B cell (primary cell): ENCODE measurements around the gene HEPACAM2. TPM values are rescaled to one million over a fixed set of nuclear protein-coding genes. Genes with fewer than 3 reads are reported as not detected.
A peak's percentile ranks its signal among the peaks of the same experiment; 100 is the strongest.

Source experiments
- ATAC-seq: fragments of 200-7000 bp; cut with Tn5 transposase; one replicate; pipeline ENCODE4 v1.10.0; 2021; ENCODE audit warnings: low read depth, mild to moderate bottlenecking, moderate number of reproducible peaks, moderate library complexity
- CTCF ChIA-PET: fragments of 350-600 bp; sonication (Branson Sonifier 250); formaldehyde crosslinking; loops from one replicate; lab custom pipeline; 2021; ENCODE audit warnings: antibody characterized with exemption, inconsistent platforms; lab: Charles Lee
- POLR2A ChIA-PET: fragments of 350-600 bp; sonication (Branson Sonifier 250); formaldehyde crosslinking; loops from one replicate; lab custom pipeline; 2021; ENCODE audit warnings: antibody characterized with exemption; lab: Charles Lee
- DNase-seq: peaks from one replicate; pipeline ENCODE4 v3.0.0; 2013
- H2AFZ ChIP-seq: 2 replicates; pipeline ENCODE4 v1.6.1; 2012; ENCODE audit warnings: mild to moderate bottlenecking, low read depth, low read length; ENCODE audit not compliant: insufficient read depth, poor library complexity, severe bottlenecking
- H3K27ac ChIP-seq, 2 donors: 1 replicate in 1 of 2; 2 replicates in 1 of 2; pipeline ENCODE4 v1.5.1; 2012 to 2013; ENCODE audit warnings: low read length in 2 of 2, mild to moderate bottlenecking in 2 of 2, moderate library complexity in 1 of 2
- H3K27me3 ChIP-seq, 4 experiments: fragments of 200-600 bp in 1 of 4; sonication (generic) in 1 of 4; replicated peaks in 1 of 4; 1 replicate in 2 of 4; 2 replicates in 2 of 4; pipeline versions ENCODE4 v1.6.1 to v1.7.0; 2013 to 2016; ENCODE audit warnings: low read length in 3 of 4, mild to moderate bottlenecking in 2 of 4, mixed read lengths in 1 of 4, moderate library complexity in 1 of 4; ENCODE audit not compliant: insufficient read depth in 4 of 4, control insufficient read depth in 3 of 4; ENCODE audit errors: control extremely low read depth in 1 of 4
- H3K36me3 ChIP-seq, 2 experiments: replicated peaks in 1 of 2; 1 replicate in 1 of 2; 2 replicates in 1 of 2; pipeline versions ENCODE4 v1.6.1 to v1.7.1; 2013; ENCODE audit warnings: low read length in 1 of 2; ENCODE audit not compliant: insufficient read depth in 2 of 2, control insufficient read depth in 1 of 2; ENCODE audit errors: control extremely low read depth in 1 of 2, extremely low read depth in 1 of 2
- H3K4me1 ChIP-seq, 2 donors: fragments of 200-600 bp in 1 of 2; sonication (generic) in 1 of 2; 1 replicate in 1 of 2; 2 replicates in 1 of 2; pipeline versions ENCODE4 v1.5.1 to v1.6.1; 2013 to 2017; ENCODE audit warnings: low read length in 2 of 2; ENCODE audit not compliant: control insufficient read depth in 2 of 2, insufficient read depth in 2 of 2
- H3K4me2 ChIP-seq: replicated peaks from 2 replicates; pipeline ENCODE3; 2012; ENCODE audit warnings: mild to moderate bottlenecking, low read depth, low read length; ENCODE audit not compliant: poor library complexity, severe bottlenecking
- H3K4me3 ChIP-seq, 5 experiments: fragments of 200-600 bp in 1 of 5; sonication (generic) in 1 of 5; 1 replicate in 3 of 5; 2 replicates in 2 of 5; pipeline versions ENCODE4 v1.5.1 to v1.7.0; 2011 to 2016; ENCODE audit warnings: low read length in 4 of 5, mild to moderate bottlenecking in 4 of 5, low read depth in 2 of 5, control low read depth in 1 of 5, moderate library complexity in 1 of 5; ENCODE audit not compliant: insufficient read depth in 1 of 5; ENCODE audit errors: control extremely low read depth in 1 of 5, extremely low read depth in 1 of 5
- H3K79me2 ChIP-seq: fragments of 200-600 bp; sonication (generic); one replicate; pipeline ENCODE4 v1.6.0; 2016; ENCODE audit warnings: low read length; ENCODE audit not compliant: control insufficient read depth, insufficient read depth
- H3K9ac ChIP-seq: fragments of 200-600 bp; sonication (generic); 2 replicates; pipeline ENCODE4 v1.6.1; 2017; ENCODE audit warnings: mild to moderate bottlenecking, low read length, moderate library complexity
- H3K9me3 ChIP-seq, 3 donors: one replicate each; pipeline versions ENCODE4 v1.6.1 to v1.7.1; 2013; ENCODE audit warnings: low read length in 2 of 3; ENCODE audit not compliant: control insufficient read depth in 2 of 3, insufficient read depth in 1 of 3; ENCODE audit errors: control extremely low read depth in 1 of 3
- H4K20me1 ChIP-seq: 2 replicates; pipeline ENCODE4 v1.6.0; 2012; ENCODE audit warnings: mild to moderate bottlenecking, low read length; ENCODE audit not compliant: insufficient read depth, control insufficient read depth, poor library complexity, severe bottlenecking
- H3K27ac Mint-ChIP-seq: one replicate; pipeline ENCODE4 v1.8.0; 2021; ENCODE audit warnings: mixed read lengths
- H3K27me3 Mint-ChIP-seq: one replicate; pipeline ENCODE4 v1.8.0; 2021; ENCODE audit warnings: mixed read lengths
- H3K4me1 Mint-ChIP-seq: one replicate; pipeline ENCODE4 v1.8.0; 2021; ENCODE audit warnings: mixed read lengths
- H3K4me3 Mint-ChIP-seq: one replicate; pipeline ENCODE4 v1.8.0; 2021; ENCODE audit warnings: mixed read lengths
- H3K9me3 Mint-ChIP-seq: one replicate; pipeline ENCODE4 v1.8.0; 2022; ENCODE audit warnings: mixed read lengths; ENCODE audit not compliant: insufficient read depth
- EZH2 ChIP-seq: IDR thresholded peaks from 2 replicates; pipeline ENCODE4 v1.6.1; 2012; ENCODE audit warnings: borderline replicate concordance, low read depth, mild to moderate bottlenecking, moderate library complexity, low read length; ENCODE audit not compliant: insufficient read depth, poor library complexity, severe bottlenecking
- WGBS: methylation state at CpG from one replicate; pipeline ENCODE4 v1.1.5; 2013; ENCODE audit warnings: missing lambda C conversion rate; ENCODE audit not compliant: insufficient coverage; 5-methylcytosine and 5-hydroxymethylcytosine counted together
- intact Hi-C: fragments of 100-400 bp; cut with micrococcal nuclease; formaldehyde crosslinking; loops from one replicate; pipeline ENCODE4 v1.10.0; 2022
- polyA plus RNA-seq: library from polyadenylated mRNA; depleted of rRNA; stranded (reverse); fragments of >200 nt; gene quantifications from 2 replicates; pipeline ENCODE4 v1.2.3, GENCODE V29; 2012
- total RNA-seq, 2 donors: library from RNA; stranded (reverse); fragments of 120-200 nt in 1 of 2; gene quantifications; 1 replicate in 1 of 2; 2 replicates in 1 of 2; pipeline versions ENCODE4 v1.2.3 to v1.2.4, GENCODE V29; 2013 to 2022
- TF ChIP-seq, protein P1 (sequence below): fragments of 200-600 bp; IDR thresholded peaks from one replicate; pipeline ENCODE4 v1.8.0; 2022; ENCODE audit warnings: antibody characterized with exemption, mild to moderate bottlenecking

The HEPACAM2 gene
- total and polyA plus RNA-seq, 2 donors (not counting 1 experiment from before 2014, with no cell fraction given), result not detected

- Mint-ChIP-seq H3K4me3 (peak overlapping the region; percentile 81), H3K9me3 (no peaks in the 10 kb centered on the region), H3K27me3 (no peaks in the 10 kb centered on the region), H3K4me1 (peaks cover 48% of the 10 kb centered on the region), H3K27ac (peak overlapping the region; percentile 90)
- 93% methylated on average over 3 of the region's 3 CpGs for WGBS
- Histone ChIP-seq H3K36me3 (peaks cover 4 to 12% of the 10 kb centered on the region in 2 experiments), H3K9me3 (no peaks in the 10 kb centered on the region), H2AFZ (peak overlapping the region; percentile 68), H3K79me2 (peaks cover 37% of the 10 kb centered on the region), H3K4me2 (peak overlapping the region; percentile 75), H4K20me1 (peaks cover 3% of the 10 kb centered on the region), H3K27me3 (no peaks in the 10 kb centered on the region), H3K4me3 (peak overlapping the region in 1 of 5 experiments; percentile 93), H3K4me1 (peaks cover 40 to 47% of the 10 kb centered on the region in 2 donors), H3K9ac (peak overlapping the region; percentile 75), H3K27ac (peak overlapping the region; percentile 68 to 85)
- DNase-seq (no peak), ATAC-seq (no peak)
- ChIA-PET POLR2A (no interaction called here), CTCF (no interaction called here)
- TF ChIP-seq, protein P1, sequence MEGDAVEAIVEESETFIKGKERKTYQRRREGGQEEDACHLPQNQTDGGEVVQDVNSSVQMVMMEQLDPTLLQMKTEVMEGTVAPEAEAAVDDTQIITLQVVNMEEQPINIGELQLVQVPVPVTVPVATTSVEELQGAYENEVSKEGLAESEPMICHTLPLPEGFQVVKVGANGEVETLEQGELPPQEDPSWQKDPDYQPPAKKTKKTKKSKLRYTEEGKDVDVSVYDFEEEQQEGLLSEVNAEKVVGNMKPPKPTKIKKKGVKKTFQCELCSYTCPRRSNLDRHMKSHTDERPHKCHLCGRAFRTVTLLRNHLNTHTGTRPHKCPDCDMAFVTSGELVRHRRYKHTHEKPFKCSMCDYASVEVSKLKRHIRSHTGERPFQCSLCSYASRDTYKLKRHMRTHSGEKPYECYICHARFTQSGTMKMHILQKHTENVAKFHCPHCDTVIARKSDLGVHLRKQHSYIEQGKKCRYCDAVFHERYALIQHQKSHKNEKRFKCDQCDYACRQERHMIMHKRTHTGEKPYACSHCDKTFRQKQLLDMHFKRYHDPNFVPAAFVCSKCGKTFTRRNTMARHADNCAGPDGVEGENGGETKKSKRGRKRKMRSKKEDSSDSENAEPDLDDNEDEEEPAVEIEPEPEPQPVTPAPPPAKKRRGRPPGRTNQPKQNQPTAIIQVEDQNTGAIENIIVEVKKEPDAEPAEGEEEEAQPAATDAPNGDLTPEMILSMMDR, result no peak
- TF ChIP-seq EZH2, result no peak
- intact Hi-C loops, result loop anchor here (1.0 to 5.0 kb wide), 3 partner anchors 17 to 51 kb away; no protein-coding TSS in a partner anchor
These were observed 77.5 kb downstream of the HEPACAM2 start for GRCh38 chr7:93148727-93149126.

- Histone ChIP-seq H3K4me3 (peak within 1 kb of the TSS; percentile 43 to 93 (median 62)), H3K4me2 (peak within 1 kb of the TSS; percentile 75), H3K9ac (peak within 1 kb of the TSS; percentile 75), H3K27ac (peak within 1 kb of the TSS; percentile 68 to 85), H4K20me1 (peaks cover 3% of the 10 kb centered on the region), H3K36me3 (peaks cover 9 to 18% of the 10 kb centered on the region in 2 experiments), H3K27me3 (no peaks in the 10 kb centered on the region), H3K9me3 (no peaks in the 10 kb centered on the region), H3K79me2 (peaks cover 37% of the 10 kb centered on the region), H3K4me1 (peaks cover 40 to 47% of the 10 kb centered on the region in 2 donors), H2AFZ (peak within 1 kb of the TSS; percentile 68)
- CTCF ChIA-PET, result no interaction called here
- Mint-ChIP-seq H3K9me3 (no peaks in the 10 kb centered on the region), H3K27ac (peak within 1 kb of the TSS; percentile 90), H3K4me3 (peak within 1 kb of the TSS; percentile 90), H3K27me3 (no peaks in the 10 kb centered on the region), H3K4me1 (peaks cover 48% of the 10 kb centered on the region)
- TF ChIP-seq, protein P1, result no peak
- no peak for TF ChIP-seq EZH2
- DNase-seq (peak; percentile 53), ATAC-seq (peak; percentile 53)
- POLR2A ChIA-PET, result no interaction called here
- no CpG with 5 or more reads among the region's 2 CpGs for WGBS
- intact Hi-C loops, result loop anchor here (1.0 to 5.0 kb wide), 3 partner anchors 17 to 51 kb away; no protein-coding TSS in a partner anchor
These were observed 78.1 kb downstream of the HEPACAM2 start, which contains the start of gene SAMD9L for GRCh38 chr7:93148144-93148543. Gene SAMD9L (minus strand): TSS chr7:93148385. CDS start chr7:93135971, 12,414 bp downstream.
